Body of pancreas (tissue), 4 donors: ENCODE results near the gene TSPAN3.

Experiments used
- CTCF ChIP-seq, 7 experiments: fragments of 450-650 bp in 4 of 7; fragments of 200-600 bp in 3 of 7; sonication (generic) in 3 of 7; IDR thresholded peaks; one replicate each; pipeline ENCODE4 v1.5.1; 2016 to 2019; ENCODE audit warnings: antibody characterized with exemption in 7 of 7
- POLR2A ChIP-seq, 3 donors: fragments of 450-650 bp; IDR thresholded peaks; one replicate each; pipeline ENCODE4 v1.6.1; 2016; ENCODE audit warnings: antibody characterized with exemption in 3 of 3, mild to moderate bottlenecking in 2 of 3

GRCh38 chr15:77093436-77093835 is 22.5 kb upstream of the TSPAN3 start:
- TF ChIP-seq POLR2A (IDR thresholded peaks at IDR 0.05) (no peak), CTCF (IDR thresholded peaks at IDR 0.05) (no peak)
